Measurements from ENCODE around the gene RALGPS1.

The RALGPS1 gene

DNA sequence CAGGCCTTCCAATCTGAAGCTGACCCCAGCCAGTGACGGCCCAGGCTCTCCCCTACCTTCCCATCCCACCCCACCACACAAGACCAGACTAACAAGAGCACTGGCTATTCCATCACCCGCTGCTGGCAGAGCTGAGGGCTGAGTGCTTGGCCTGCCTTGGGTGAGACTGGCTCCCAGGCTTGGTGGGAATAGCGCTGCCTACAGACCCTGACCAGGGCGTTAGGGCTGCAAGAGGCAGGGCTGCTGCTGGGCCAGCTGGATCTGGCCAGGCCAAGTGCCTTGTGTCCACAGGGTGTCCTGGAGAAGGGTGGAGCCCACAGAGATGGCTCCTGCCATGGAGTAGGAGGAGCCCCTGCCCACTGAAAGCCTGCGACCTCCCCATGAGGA is 239.4 kb downstream of the RALGPS1 start:
- H3K4me3 ChIP-seq (replicated peaks; ENCODE audit: low read depth, low read length): no peak overlapping the region
- DNase-seq (ENCODE audit: extremely low read depth, low read depth): no peak
- TF ChIP-seq, protein P1, sequence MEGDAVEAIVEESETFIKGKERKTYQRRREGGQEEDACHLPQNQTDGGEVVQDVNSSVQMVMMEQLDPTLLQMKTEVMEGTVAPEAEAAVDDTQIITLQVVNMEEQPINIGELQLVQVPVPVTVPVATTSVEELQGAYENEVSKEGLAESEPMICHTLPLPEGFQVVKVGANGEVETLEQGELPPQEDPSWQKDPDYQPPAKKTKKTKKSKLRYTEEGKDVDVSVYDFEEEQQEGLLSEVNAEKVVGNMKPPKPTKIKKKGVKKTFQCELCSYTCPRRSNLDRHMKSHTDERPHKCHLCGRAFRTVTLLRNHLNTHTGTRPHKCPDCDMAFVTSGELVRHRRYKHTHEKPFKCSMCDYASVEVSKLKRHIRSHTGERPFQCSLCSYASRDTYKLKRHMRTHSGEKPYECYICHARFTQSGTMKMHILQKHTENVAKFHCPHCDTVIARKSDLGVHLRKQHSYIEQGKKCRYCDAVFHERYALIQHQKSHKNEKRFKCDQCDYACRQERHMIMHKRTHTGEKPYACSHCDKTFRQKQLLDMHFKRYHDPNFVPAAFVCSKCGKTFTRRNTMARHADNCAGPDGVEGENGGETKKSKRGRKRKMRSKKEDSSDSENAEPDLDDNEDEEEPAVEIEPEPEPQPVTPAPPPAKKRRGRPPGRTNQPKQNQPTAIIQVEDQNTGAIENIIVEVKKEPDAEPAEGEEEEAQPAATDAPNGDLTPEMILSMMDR (IDR thresholded peaks at IDR 0.05; ENCODE audit: low read depth, low read length, missing control alignments): no peak

GRCh38 chr9:127154390-127155191 is 240.0 kb downstream of the RALGPS1 start:
- TF ChIP-seq, protein P1 (IDR thresholded peaks at IDR 0.05; ENCODE audit: low read depth, low read length, missing control alignments): no peak
- no peak for DNase-seq (ENCODE audit: extremely low read depth, low read depth)
- no peak overlapping the region for H3K4me3 ChIP-seq (replicated peaks; ENCODE audit: low read depth, low read length)

- TF ChIP-seq, protein P1 (IDR thresholded peaks at IDR 0.05; ENCODE audit: low read depth, low read length, missing control alignments): no peak
- no peak overlapping the region for H3K4me3 ChIP-seq (replicated peaks; ENCODE audit: low read depth, low read length)
- DNase-seq (ENCODE audit: extremely low read depth, low read depth): no peak
Measured at GRCh38 chr9:127155314-127155960, 240.9 kb downstream of the RALGPS1 start.

- TF ChIP-seq, protein P1 (IDR thresholded peaks at IDR 0.05; ENCODE audit: low read depth, low read length, missing control alignments): no peak
- no peak for DNase-seq (ENCODE audit: extremely low read depth, low read depth)
- no peak overlapping the region for H3K4me3 ChIP-seq (replicated peaks; ENCODE audit: low read depth, low read length)
Measured at GRCh38 chr9:127158786-127159324, 244.3 kb downstream of the RALGPS1 start.

DNA sequence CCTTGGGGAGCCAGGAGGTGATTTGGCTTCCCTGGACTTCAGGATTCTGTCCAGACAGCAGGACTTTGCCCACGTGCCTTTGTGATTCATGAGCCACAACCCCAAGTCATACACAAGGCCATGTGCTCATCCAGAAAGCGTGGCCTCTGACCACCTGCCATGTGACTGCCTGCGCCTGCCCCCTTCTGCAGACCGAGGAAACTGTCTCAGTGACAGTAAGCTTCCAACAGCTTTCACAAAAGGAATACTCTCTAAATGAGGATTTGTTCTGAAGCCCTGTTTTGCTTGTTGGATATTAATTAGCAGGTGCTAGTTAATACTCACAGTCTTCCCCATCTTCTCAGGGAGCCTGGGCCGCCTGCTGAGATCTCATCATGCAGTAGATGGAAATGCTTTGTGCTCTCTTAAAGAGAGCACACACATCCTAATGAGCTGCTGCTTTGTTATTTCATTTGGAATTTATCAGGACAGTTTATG is 244.8 kb downstream of the RALGPS1 start:
- H3K4me3 ChIP-seq (replicated peaks; ENCODE audit: low read depth, low read length): no peak overlapping the region
- peak; percentile 51 for DNase-seq (ENCODE audit: extremely low read depth, low read depth)
- TF ChIP-seq, protein P1 (IDR thresholded peaks at IDR 0.05; ENCODE audit: low read depth, low read length, missing control alignments): peak; percentile 22

- no peak overlapping the region for H3K4me3 ChIP-seq (replicated peaks; ENCODE audit: low read depth, low read length)
Measured at GRCh38 chr9:127159949-127160610, 245.5 kb downstream of the RALGPS1 start.

More at GRCh38 chr9:127159949-127160610, 245.5 kb downstream of the RALGPS1 start:
- no peak for DNase-seq (ENCODE audit: extremely low read depth, low read depth)
- TF ChIP-seq, protein P1 (IDR thresholded peaks at IDR 0.05; ENCODE audit: low read depth, low read length, missing control alignments): no peak
